GM13976 (cell line): Measurements from ENCODE around the gene EEF1AKMT3.

Experiments used
- DNase-seq: peaks from one replicate; pipeline ENCODE4 v3.0.0; 2012; ENCODE audit warnings: low spot score
- CTCF ChIP-seq: IDR thresholded peaks from 2 replicates; pipeline ENCODE4 v1.5.1; 2012; ENCODE audit warnings: borderline replicate concordance, mild to moderate bottlenecking; ENCODE audit not compliant: insufficient read depth; ENCODE audit errors: extremely low read depth, missing control alignments, control extremely low read depth
- in situ Hi-C: fragments of 300-500 bp; cut with MboI; formaldehyde crosslinking; loops from one replicate; pipeline ENCODE4 v1.12.0; 2022; ENCODE audit warnings: low sequenced_read_pairs, mixed read lengths, inconsistent platforms; ENCODE audit not compliant: unreplicated experiment

Gene EEF1AKMT3

GRCh38 chr12:57779736-57780135 is 7.3 kb downstream of the EEF1AKMT3 start:
- DNase-seq: no peak
- no peak for TF ChIP-seq CTCF
- in situ Hi-C loops: no loop called here

- no peak for DNase-seq
- in situ Hi-C loops: no loop called here
- no peak for TF ChIP-seq CTCF
Measured at GRCh38 chr12:57780284-57780897, 8.0 kb downstream of the EEF1AKMT3 start.

- in situ Hi-C loops: no loop called here
- TF ChIP-seq CTCF: no peak
- DNase-seq: no peak
Measured at GRCh38 chr12:57781244-57781643, 8.8 kb downstream of the EEF1AKMT3 start.

GRCh38 chr12:57781801-57782200 is 9.4 kb downstream of the EEF1AKMT3 start:
- TF ChIP-seq CTCF: no peak
- in situ Hi-C loops: no loop called here
- no peak for DNase-seq

- in situ Hi-C loops: no loop called here
- TF ChIP-seq CTCF: no peak
- no peak for DNase-seq
Measured at GRCh38 chr12:57782243-57782607, 9.8 kb downstream of the EEF1AKMT3 start.

- in situ Hi-C loops: no loop called here
- TF ChIP-seq CTCF: peak; percentile 91
- DNase-seq: peak; percentile 90
Measured at GRCh38 chr12:57782608-57783465, 10.4 kb downstream of the EEF1AKMT3 start, which contains the start of gene TSFM. Gene TSFM (plus strand): TSS chr12:57782787. CDS start chr12:57782802, 15 bp downstream.

GRCh38 chr12:57783466-57783801 is 11.0 kb downstream of the EEF1AKMT3 start:
- in situ Hi-C loops: no loop called here
- DNase-seq: no peak
- TF ChIP-seq CTCF: no peak
